Ascending aorta (tissue), 2 donors: ENCODE data around the gene CAPNS1. TPM values are rescaled to one million over a fixed set of nuclear protein-coding genes. Genes with fewer than 3 reads are reported as not detected.

Source experiments
- DNase-seq, 2 donors: peaks; one replicate each; pipeline ENCODE4 v3.0.0-alpha.2; 2019; ENCODE audit warnings: low spot score in 2 of 2
- H3K27ac ChIP-seq, 2 donors: fragments of 200-600 bp; sonication (generic); one replicate each; pipeline ENCODE4 v1.5.1; 2016 to 2017; ENCODE audit warnings: mild to moderate bottlenecking in 1 of 2
- H3K27me3 ChIP-seq: fragments of 200-600 bp; sonication (generic); one replicate; pipeline ENCODE4 v1.5.1; 2017
- H3K36me3 ChIP-seq, 2 donors: fragments of 200-600 bp; sonication (generic); one replicate each; pipeline ENCODE4 v1.5.1; 2016
- H3K4me1 ChIP-seq, 2 donors: fragments of 200-600 bp; sonication (generic); one replicate each; pipeline ENCODE4 v1.5.1; 2016 to 2017; ENCODE audit warnings: mild to moderate bottlenecking in 1 of 2
- H3K4me3 ChIP-seq, 2 donors: fragments of 200-600 bp; sonication (generic); one replicate each; pipeline ENCODE4 v1.5.1; 2016 to 2017; ENCODE audit warnings: mild to moderate bottlenecking in 1 of 2
- H3K9me3 ChIP-seq, 2 donors: fragments of 200-600 bp; sonication (generic); one replicate each; pipeline ENCODE4 v1.5.1; 2016
- intact Hi-C: fragments of 100-400 bp; cut with DNase I; formaldehyde crosslinking; loops from one replicate; pipeline ENCODE4 v1.15.1; 2023
- total RNA-seq: library from RNA; depleted of rRNA; stranded (reverse); fragments of >200 nt; gene quantifications from one replicate; pipeline ENCODE4 v1.1.0, GENCODE V29; 2016
- TF ChIP-seq, protein P1 (sequence below), 3 experiments: fragments of 200-600 bp in 2 of 3; fragments of 450-650 bp in 1 of 3; sonication (generic) in 2 of 3; IDR thresholded peaks; one replicate each; pipeline ENCODE4 v1.5.1; 2016 to 2019; ENCODE audit warnings: antibody characterized with exemption in 3 of 3, mild to moderate bottlenecking in 1 of 3, moderate library complexity in 1 of 3

CAPNS1 gene
- total RNA-seq, 1 donor from 2014 or later, result 168 TPM

DNA sequence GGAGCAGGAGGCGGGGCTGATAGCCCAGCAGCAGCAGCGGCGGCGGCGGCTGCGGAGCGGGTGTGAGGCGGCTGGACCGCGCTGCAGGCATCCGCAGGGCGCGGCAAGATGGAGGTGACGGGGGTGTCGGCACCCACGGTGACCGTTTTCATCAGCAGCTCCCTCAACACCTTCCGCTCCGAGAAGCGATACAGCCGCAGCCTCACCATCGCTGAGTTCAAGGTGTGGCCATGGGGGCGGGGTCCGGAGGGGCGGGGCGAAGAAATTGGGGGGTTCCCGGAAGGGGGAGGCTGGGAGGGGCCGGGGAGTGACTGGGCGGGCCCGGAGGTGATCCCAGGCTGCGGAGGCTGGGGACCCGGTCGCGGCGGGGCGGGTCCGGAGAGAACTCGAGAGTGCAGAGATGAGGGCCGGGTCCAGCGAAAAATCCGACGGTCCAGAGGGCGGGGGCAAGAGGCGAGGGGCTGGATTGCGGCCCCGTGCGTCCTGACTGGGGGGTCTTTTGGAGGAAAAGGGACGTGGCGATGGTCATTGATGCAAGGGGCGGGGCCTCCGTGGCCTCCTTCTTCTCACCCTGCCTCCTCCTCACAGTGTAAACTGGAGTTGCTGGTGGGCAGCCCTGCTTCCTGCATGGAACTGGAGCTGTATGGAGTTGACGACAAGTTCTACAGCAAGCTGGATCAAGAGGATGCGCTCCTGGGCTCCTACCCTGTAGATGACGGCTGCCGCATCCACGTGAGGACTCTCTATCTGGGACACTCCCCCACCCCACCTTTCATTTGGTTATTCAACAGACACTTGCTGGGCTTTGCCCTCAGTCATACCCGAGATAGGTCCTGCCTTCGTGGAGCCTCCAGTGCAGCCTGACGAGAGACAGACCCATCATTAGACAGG is 24.2 kb upstream of the CAPNS1 start, which contains the start of gene TBCB:
Gene TBCB, plus strand, starts transcription at position 16 of the 891 bp plus-strand sequence. Its CDS starts 93 bp downstream, at position 109.
- intact Hi-C loops, result loop anchor here (1.0 to 10.0 kb wide), 7 partner anchors 13 to 459 kb away; partner anchors contain the start of genes ALKBH6, IGFLR1, LIN37 and PSENEN
- H3K27ac ChIP-seq, result peak within 1 kb of the TSS; percentile 80 to 84
- H3K9me3 ChIP-seq, result no peaks in the 10 kb centered on the region
- no peaks in the 10 kb centered on the region for H3K27me3 ChIP-seq
- H3K4me1 ChIP-seq, result peaks cover 6 to 17% of the 10 kb centered on the region in 2 donors
- DNase-seq, result peak in 1 of 2 donors; percentile 19
- H3K4me3 ChIP-seq, result peak within 1 kb of the TSS; percentile 70 to 77
- TF ChIP-seq, protein P1, sequence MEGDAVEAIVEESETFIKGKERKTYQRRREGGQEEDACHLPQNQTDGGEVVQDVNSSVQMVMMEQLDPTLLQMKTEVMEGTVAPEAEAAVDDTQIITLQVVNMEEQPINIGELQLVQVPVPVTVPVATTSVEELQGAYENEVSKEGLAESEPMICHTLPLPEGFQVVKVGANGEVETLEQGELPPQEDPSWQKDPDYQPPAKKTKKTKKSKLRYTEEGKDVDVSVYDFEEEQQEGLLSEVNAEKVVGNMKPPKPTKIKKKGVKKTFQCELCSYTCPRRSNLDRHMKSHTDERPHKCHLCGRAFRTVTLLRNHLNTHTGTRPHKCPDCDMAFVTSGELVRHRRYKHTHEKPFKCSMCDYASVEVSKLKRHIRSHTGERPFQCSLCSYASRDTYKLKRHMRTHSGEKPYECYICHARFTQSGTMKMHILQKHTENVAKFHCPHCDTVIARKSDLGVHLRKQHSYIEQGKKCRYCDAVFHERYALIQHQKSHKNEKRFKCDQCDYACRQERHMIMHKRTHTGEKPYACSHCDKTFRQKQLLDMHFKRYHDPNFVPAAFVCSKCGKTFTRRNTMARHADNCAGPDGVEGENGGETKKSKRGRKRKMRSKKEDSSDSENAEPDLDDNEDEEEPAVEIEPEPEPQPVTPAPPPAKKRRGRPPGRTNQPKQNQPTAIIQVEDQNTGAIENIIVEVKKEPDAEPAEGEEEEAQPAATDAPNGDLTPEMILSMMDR (IDR thresholded peaks at IDR 0.05), result no peak
- H3K36me3 ChIP-seq, result peaks cover 39 to 51% of the 10 kb centered on the region in 2 donors

DNA sequence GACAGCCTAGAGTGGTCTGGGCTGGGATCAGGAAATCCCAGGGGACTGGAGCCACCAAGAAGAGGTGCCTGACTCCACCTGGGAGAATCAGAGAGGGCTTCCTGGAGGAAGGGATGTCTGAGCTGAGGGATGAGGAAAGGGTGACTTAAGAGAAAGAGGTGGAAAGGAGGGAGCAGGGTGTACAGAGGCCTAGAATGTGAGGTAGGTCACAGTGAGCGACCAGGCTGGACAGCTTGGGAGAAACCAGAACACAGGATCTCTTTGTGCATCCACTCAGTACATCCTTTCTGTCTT is 23.6 kb upstream of the CAPNS1 start:
- Histone ChIP-seq H3K4me3 (peak overlapping the region; percentile 70 to 77), H3K27me3 (no peaks in the 10 kb centered on the region), H3K9me3 (no peaks in the 10 kb centered on the region), H3K27ac (peak overlapping the region; percentile 80 to 84), H3K36me3 (peaks cover 44 to 52% of the 10 kb centered on the region in 2 donors), H3K4me1 (peaks cover 6 to 17% of the 10 kb centered on the region in 2 donors)
- TF ChIP-seq, protein P1 (IDR thresholded peaks at IDR 0.05), result no peak
- no peak for DNase-seq
- intact Hi-C loops, result loop anchor here (10.0 kb wide), 2 partner anchors 371 to 459 kb away; partner anchors contain the start of genes IGFLR1, LIN37, PSENEN and U2AF1L4

DNA sequence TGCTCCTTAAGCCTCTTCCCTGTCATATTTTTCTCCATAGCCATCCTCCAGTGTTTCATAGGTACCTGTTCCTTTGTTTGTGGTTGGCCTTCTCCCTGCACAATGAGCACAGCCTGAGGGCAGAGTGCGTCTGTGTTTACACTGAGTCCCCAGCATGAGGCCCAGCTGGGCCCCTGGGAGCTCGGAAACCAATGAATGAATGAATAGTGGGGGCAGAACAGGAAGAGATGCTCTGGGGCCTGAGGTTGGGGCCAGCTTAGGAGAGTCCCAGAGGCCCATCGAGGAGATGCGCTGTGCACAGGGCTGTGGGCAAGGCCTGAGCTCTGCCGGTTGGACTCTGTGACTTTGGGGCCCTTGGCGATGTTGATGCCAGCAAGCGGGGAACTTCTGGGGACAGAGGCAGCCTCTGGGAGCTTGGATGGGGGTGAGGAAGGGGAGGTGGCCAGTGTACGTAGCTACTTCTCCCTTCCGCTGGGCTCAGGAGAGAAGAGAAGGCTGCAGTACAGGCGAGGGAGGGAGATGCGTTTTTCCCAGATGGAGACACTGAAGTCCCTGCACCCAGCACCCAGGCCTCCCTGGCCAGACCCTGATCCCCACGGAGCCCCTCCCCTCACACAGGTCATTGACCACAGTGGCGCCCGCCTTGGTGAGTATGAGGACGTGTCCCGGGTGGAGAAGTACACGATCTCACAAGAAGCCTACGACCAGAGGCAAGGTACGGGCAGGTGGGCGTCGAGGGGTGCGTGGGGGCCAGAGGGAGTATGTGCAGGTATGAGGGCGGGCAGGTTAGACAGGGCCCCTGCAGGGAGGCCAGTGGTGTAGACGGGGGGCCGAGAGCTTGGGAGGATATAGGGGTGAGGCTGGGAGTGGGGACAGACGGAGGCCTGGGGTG is 19.5 kb upstream of the CAPNS1 start:
- Histone ChIP-seq H3K9me3 (no peaks in the 10 kb centered on the region), H3K36me3 (peaks cover 67 to 75% of the 10 kb centered on the region in 2 donors), H3K4me1 (peaks cover 6 to 11% of the 10 kb centered on the region in 2 donors), H3K4me3 (no peak overlapping the region), H3K27me3 (no peaks in the 10 kb centered on the region), H3K27ac (no peak overlapping the region)
- DNase-seq, result no peak
- TF ChIP-seq, protein P1 (IDR thresholded peaks at IDR 0.05), result no peak
- intact Hi-C loops, result loop anchor here (10.0 kb wide), 1 partner anchor 794 kb away; the partner anchor contains the start of genes ZNF568 and ZNF829

DNA sequence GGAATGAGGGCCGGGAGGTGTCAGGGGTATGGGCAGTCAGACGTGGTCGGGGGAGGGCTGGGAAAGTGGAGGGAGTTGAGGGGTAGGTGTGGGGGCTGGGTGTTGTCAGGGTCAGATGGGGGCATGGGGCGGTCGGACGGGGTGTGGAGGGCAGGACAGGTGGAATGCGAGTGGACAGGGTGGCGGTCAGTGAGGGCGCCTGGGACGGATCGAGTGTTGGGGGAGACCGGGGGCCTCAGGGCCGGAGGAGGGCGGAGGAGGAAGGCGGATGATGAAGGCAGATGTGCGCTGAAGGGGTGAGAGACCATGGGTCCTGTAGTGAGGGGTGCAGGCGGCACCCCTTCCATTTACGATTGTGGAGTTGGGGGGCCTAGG is 18.9 kb upstream of the CAPNS1 start:
- no peak overlapping the region for H3K4me3 ChIP-seq
- TF ChIP-seq, protein P1 (IDR thresholded peaks at IDR 0.05), result no peak
- no peaks in the 10 kb centered on the region for H3K9me3 ChIP-seq
- intact Hi-C loops, result loop anchor here (10.0 kb wide), 1 partner anchor 794 kb away; the partner anchor contains the start of genes ZNF568 and ZNF829
- peaks cover 73 to 82% of the 10 kb centered on the region in 2 donors for H3K36me3 ChIP-seq
- peaks cover 6 to 9% of the 10 kb centered on the region in 2 donors for H3K4me1 ChIP-seq
- no peak overlapping the region for H3K27ac ChIP-seq
- no peaks in the 10 kb centered on the region for H3K27me3 ChIP-seq
- DNase-seq, result no peak

DNA sequence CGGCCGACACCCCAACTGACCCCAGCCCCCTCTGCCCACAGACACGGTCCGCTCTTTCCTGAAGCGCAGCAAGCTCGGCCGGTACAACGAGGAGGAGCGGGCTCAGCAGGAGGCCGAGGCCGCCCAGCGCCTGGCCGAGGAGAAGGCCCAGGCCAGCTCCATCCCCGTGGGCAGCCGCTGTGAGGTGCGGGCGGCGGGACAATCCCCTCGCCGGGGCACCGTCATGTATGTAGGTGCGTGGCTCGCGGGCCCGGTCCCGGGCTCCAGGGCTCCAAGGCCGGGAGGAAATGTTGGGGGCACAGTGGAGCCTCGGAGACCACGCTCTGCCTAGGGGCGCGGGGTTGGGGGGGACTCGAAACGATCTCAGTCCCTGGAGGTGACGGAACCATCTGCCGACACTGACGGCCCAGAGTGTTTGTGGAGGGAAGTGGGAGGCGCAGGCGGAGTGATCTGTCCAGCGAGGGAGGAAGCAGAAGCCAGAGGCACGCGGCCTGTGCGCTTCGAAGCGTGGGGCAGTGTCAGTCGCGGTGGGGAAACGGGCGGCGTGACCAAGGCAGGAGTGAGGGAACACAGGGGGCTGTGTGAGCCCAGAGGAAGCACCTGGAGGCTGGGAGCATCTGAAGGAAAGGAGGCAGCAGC is 18.3 kb upstream of the CAPNS1 start:
- Histone ChIP-seq H3K4me1 (peaks cover 1 to 3% of the 10 kb centered on the region in 2 donors), H3K4me3 (no peak overlapping the region), H3K9me3 (no peaks in the 10 kb centered on the region), H3K27me3 (no peaks in the 10 kb centered on the region), H3K27ac (no peak overlapping the region), H3K36me3 (peaks cover 74 to 82% of the 10 kb centered on the region in 2 donors)
- intact Hi-C loops, result loop anchor here (10.0 kb wide), 1 partner anchor 793 kb away; the partner anchor contains the start of genes ZNF568 and ZNF829
- DNase-seq, result no peak
- TF ChIP-seq, protein P1 (IDR thresholded peaks at IDR 0.05), result no peak
